HG02840 (cell line): ENCODE measurements around the gene KIAA0319L.
A peak's percentile ranks its signal among the peaks of the same experiment; 100 is the strongest.
"Not testable (repeated sequence)": the region's sequence is repeated elsewhere in the genome, so short reads cannot be mapped to it uniquely, and the experiment has no call there.

ENCODE experiments used
- ATAC-seq: cut with Tn5 transposase; IDR thresholded peaks from one replicate; pipeline ENCODE4 v1.9.1; 2021; ENCODE audit warnings: mild to moderate bottlenecking, moderate library complexity, moderate number of reproducible peaks; ENCODE audit not compliant: unreplicated experiment, low FRiP score

KIAA0319L gene

DNA sequence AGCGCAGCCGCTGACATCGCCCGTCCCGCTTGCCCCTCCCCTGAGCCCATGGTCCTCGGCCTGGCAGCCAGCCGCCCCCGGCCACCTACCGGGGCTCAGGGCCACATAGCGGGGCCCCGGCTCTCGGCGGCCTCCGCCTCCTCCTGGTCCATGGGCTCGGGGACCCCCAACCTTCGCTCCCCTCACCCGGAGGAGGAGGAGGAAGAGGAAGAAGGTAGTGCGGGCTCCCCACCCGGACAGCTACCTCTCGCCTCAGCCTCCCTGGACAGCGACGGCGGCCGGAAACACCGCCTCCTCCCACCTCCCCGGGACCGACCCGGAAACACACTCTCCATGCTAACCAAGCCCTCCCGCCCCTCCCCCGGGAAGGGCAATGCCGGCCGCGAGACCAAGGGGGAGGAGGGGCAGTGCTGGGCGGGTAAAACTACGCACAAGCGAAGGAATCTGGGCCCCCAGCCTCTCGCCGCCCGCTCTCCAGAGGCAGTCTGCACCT lies at the start of gene KIAA0319L:
KIAA0319L (minus strand) TSS at position 286 of the 493 bp plus-strand sequence. CDS start 2,912 bp downstream, outside the sequence.
- peak; percentile 76 for ATAC-seq

DNA sequence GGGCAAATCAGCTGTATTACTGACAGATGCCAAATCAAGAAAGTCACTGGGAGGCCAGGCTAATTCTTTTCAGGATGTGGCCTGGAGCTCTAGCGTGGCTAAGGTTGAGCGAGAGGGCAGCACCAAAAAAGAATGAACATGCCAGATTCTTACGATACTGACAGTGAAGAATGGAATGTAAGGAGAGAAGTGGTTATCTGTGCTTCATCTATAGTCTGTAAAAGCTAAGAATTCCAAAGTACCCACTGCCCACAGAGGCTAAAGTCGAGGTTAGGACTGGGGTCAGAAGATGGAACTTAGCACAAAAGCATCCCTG lies 48.6 kb upstream of the KIAA0319L start:
- ATAC-seq = no peak

DNA sequence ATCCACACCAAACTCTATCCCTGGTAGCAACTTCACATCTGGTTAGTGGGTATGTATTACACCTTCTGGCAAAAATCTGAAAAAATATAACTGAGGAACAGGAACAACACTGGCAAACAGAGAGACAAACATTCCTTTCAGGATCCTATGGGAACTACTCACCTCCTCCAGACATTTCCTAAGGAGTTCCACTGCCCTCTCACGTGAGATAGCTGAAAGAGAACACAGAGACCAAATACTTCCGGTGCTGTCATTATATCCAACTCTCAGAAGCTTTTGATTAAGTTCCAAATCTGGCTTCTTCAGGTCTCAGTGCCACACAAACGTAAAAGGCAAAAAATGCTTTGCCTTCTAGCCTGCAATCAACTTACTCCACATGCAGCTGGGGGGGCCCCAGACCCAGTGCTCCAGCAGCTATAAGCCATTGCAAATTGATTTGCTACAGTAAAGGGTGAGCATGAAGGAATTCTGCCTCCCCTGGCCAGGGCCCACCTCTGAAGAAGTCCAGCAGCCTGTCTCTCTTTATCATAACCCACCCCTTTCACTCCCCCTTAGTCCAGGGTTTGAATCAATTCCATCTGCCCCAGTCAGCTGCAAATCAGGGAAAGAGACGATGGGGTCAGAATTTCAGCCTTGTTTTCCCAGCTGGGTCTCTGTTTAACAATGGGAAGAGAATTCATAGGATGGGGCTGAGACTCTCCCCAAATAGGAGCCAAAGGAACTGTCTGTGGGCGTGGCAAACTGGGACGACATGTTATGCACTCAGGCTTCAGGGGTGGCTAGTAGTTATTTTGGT lies 48.1 kb upstream of the KIAA0319L start:
- ATAC-seq = no peak

DNA sequence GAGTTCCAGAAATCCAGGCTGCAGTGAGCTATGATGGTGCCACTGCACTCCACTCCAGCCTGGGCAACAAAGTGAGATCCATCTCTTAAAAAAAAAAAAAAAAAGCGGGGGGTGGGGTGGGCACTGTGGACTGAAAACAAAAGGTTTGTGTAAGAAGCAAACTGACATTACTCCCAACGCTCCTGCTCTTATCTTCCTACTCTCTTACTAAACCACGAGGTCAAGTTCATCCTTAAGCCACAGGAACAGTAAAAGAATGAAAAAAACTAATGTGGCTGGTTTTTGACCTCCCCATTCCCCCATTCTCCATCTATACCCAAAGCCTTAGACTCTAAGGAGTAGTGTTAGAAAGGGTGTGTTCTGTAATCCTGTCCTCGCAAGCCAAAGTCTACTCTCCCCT lies 46.7 kb upstream of the KIAA0319L start:
- no peak for ATAC-seq

DNA sequence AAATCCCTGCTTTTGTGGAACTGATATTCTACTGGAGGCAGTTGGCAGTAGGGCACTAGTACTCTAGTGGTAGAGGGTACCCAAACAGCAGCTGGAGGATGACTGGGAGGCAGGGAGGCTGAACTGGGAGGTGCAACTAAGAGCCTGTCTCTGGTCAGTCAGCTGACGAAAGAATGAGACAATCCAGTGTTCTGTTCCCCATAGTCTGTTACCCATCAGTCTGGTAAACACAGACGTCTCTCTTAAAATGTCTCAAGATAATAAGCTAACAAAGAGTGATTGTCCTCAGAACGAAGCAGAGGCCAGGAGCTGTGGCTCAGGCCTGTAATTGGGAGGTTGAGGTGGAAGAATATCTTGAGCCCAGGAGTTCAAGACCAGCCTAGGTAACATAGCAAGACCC lies 46.3 kb upstream of the KIAA0319L start:
- ATAC-seq = no peak

DNA sequence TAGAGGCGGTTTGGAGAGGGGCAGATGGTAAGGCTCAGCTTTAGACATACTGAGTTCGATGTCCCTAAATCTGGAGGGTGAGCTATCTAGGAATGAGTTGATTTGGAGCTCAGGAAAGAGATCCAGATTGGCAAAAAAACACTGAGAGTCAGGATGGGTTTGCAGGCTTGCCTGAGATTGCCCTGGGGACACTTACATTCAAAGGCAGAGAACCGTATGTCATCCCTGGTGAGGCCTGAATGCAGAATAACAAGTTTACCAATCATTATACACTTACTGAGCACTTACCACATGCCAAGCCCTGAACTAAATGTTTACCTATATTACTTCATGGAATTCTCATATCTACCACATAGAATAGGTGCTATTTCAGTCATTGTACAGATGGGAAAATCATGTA lies 43.4 kb upstream of the KIAA0319L start:
- ATAC-seq = no peak

DNA sequence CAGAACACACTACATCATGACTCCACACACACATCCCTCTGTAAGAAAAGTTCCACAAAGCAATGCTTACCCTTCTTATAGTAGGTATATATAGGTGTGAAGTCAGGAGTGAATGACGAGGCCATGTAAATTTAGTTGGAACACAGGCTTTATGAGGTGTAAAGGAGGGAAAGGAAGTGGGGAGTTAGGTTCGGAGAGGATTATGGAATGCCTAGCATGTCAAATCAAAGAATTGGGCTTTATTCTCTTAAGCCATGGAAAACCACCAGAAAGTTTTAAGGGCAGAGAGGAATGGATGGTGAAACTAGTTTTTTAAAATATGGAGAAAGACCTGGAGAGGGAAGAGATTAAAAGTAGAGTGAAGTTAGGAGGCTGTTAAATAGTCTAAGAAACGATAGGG lies 42.2 kb upstream of the KIAA0319L start:
- no peak for ATAC-seq

DNA sequence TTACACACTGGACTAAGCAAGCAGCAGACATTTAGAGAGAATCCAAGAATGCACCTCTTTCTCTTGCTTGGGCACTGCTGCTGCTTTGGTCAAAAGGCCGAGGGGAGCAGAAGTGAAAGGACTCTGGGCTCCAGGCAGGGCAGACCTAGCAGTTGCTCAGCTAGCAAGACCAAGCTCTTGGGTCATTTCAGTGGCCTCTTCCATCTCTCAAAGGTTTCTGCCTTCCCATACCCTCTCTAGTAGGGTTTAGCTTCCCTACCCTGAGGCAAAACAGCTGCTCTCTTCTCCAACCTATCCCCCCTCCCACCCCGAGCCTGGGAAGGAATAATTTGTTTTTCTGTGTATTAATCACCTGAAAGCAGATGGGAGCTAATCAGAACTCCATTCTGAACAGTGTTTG lies 41.7 kb upstream of the KIAA0319L start:
- no peak for ATAC-seq

DNA sequence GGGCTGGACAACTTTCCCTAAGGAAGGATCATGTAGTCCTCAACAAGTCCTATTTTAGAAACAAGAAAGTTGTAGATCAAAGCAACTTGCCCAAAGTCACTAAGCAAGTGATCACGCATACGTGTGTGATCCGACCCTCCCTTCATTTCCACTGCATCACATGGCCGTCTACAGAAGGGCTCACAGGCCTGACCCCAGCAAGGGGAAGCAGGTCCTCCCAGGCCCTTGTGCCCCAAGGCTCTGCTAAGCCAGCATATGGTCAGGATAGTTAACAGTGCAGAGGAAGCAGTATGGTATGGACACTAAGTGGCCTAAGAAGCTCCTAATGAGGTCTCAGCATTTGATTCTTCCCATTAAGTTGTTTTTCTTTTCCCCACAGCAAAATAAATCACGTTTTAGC lies 40.7 kb upstream of the KIAA0319L start:
- ATAC-seq = no peak

DNA sequence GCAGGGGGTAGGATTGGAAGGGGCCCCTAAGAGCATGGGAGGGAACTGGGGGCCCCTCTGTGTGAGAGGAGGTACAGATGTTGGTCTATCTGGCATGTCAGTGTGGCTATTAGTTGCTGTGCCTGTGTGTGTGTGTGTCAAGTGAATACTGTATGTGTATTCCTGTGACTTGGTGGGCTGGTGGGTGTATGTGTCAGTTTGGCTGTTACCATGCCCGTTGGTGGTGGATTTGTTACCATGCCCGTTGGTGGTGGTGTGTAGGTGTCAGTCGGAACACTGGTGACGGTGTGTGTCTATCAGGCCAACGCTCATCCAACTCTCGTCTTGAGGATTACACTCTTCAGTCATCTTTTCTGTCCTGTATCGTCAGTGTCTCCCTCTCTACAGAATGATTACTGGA lies 38.5 kb upstream of the KIAA0319L start:
- ATAC-seq = no peak

DNA sequence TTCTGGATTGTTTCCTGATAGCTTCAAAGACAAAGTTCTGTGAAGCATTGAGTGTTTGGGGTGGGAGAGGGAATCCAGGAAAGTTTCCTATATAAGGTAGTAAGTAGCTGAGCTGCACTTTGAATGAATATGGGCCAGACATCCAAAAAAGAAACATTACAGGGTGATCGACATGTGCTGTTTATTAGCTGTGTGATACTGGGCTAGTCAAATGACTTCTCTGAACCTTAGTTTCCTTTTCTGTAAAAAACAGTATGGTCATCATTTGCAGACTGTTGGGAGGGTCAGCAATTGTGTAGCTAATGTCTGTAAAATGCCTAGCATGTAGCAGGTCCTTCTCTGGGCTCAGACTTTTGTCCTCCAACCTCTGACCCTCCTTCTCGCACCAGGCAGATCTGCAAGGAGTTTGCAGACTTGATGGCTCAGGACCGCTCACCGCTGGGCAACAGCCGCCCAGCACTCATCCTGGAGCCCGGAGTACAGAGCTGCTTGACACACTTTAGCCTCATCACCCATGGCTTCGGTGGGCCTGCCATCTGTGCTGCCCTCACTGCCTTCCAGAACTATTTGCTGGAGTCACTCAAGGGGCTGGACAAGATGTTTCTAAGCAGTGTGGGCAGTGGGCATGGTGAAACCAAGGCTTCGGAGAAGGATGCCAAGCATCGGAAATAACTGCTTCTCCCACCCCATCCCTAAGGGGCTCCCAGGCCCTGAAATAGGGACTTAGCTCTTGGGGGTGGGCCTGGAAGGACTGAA lies 37.0 kb upstream of the KIAA0319L start:
- ATAC-seq = no peak

DNA sequence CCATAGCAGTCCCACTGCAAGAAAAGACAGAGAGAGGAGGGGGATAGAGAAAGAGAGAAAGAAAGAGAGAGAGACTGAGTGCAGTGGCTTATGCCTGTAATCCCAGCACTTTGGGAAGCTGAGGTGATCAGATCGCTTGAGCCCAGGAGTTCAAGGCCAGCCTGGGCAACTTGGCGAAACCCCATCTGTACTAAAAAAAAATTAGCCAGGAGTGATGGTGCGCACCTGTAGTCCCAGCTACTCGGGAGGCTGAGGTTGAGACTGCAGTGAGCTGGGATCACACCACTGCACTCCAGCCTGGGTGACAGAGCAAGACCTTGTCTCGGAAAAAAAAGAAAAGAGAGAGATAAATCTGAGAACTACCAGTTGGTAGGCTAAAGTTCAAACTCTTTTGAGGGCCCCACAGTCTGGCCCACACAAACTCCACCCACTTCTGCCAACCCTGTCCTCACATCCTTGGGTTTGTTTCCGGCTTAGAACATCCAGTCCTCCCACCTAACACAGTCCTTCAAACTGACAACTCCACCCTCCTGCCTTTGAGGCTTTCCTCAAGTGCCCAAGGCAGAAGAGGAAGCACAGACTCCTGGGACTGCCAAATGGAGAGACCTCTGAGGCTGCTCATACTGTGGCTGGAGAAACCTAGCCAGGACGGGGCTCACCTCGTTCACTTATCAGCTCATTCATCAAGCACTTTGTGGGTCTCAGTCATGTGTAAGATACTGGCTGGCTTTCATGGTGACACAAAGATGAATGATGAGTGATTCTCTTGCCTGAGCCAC lies 36.0 kb upstream of the KIAA0319L start:
- ATAC-seq = no peak

DNA sequence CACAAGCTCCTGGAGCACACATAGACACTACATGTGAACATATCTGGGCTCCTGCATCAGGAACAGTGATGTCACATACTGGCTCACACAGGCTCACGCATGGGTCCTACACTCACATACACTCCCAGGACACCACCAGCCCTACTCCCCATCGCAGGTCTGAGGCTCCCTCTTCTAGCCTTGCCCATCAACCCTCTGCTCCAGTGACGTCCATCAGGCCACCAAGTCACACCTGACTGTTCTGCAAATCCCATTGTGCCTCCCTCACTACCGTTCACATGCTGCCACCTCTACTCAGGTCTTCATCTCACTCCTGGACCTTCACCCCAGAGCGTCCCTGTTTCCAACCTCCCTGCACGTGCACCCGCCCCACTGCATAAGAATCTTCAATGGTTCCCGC lies 34.0 kb upstream of the KIAA0319L start:
- no peak for ATAC-seq

DNA sequence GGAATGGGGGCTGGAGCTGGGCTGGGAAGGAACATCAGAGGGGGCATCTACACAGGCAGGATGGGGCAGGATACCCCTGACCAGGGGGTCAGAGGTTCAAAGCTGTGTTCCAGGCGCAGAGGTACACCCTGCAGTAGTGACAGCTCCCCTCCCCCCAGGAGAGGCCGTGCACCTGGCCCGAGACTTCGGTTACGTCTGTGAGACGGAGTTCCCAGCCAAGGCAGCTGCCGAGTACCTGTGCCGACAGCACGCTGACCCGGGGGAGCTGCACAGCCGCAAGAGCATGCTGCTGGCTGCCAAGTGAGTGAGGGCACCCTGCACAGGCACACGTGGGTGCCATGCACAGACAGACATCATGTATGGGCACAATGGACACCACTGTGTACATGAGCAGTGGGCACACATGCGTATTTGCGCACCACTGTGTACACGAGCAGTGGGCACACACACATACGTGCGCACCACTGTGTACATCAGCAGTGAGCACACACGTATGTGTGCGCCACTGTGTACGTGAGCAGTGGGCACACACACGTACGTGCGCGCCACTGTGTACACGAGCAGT lies 33.4 kb upstream of the KIAA0319L start:
- ATAC-seq = no peak

DNA sequence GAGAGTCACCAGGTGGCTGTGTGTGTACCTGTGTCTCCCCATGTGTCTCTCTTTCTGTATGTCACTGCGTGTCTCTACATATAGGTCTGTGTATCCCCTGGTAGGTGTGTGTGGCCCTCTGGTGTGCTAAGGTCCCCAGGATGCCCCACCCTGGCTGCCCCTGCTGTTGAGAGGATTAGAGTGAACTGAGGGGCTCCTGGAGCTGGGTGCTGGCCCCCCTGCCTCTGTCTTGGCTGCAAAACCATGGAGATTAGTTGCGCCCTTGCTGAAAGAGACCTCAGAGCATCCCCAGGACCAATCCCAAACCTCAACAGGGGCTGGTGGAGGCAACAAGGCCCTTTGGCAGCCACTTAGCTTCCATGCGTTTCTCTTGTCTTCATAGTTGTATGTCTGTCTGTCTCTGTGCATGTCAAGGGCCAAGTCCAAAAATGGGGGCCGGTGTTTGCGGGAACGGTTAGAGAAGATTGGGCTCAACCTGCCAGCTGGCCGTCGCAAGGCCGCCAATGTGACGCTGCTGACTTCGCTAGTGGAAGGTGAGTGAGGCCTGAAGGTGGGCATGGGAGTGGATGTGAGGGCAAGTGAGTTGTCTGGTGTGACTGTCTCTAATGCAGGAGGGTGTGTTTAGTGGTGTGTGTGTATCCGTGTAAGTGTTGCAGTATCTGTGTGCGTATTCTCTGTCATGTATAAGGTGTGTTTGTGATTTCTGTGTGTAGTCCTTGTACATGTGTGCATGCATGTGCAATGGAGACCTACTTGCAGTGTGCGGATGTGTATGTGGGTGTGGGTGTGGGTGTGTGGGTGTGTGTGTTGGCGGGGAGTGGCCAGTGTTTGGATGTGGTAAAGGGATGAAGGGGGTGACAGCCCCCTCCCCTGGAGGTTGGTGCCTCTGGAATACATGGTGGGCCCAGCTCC lies 32.6 kb upstream of the KIAA0319L start:
- no peak for ATAC-seq

DNA sequence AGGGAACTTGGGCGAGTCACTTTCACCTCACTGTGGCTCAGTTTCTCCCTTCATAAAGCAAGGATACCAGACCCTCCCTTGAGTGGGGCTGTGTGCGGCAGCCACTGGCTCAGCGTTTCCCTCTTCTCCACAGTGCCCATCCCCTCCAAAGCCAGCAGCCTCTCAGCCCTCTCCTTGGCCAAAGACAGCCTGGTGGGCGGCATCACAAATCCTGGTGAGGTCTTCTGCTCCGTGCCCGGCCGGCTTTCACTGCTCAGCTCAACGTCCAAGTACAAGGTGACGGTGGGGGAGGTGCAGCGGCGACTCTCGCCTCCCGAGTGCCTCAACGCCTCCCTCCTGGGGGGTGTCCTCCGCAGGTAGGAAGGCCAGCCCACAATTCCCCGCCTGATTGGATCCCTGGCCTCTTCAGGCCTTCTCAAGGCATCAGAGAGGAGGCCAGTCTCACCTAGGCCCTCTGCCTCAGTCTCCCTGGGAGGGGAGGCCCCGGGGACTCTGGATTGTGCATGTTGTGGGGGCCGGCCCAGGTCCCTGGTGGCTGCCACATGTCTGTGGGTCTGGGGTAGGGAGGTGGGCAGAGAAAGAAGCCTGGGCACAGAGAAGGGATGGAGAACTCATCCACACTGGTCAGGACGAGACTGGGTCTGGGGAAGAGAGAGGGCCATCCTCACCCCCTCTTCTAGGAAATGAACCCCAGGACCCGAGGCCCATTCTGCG lies 31.2 kb upstream of the KIAA0319L start:
- ATAC-seq = no peak

DNA sequence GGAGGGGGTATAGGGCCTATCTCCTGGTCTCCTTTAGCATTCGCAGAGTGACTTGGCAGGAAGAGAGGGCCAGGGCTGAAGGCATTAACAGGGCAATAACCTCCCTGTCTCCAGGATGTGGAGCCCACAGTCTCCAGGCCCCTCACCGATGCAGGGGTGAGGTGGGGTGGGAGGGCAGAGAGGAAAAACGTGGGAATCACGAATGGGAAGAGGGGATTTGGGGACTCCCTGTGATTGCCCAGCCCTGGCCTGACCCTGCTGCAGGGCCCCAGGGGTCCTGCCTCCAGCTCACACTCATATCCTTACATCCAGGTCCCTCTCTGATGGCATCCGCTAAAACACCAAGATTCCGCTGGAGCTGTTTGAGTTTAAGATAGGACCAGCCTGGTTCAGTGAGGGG lies 30.5 kb upstream of the KIAA0319L start:
- no peak for ATAC-seq

DNA sequence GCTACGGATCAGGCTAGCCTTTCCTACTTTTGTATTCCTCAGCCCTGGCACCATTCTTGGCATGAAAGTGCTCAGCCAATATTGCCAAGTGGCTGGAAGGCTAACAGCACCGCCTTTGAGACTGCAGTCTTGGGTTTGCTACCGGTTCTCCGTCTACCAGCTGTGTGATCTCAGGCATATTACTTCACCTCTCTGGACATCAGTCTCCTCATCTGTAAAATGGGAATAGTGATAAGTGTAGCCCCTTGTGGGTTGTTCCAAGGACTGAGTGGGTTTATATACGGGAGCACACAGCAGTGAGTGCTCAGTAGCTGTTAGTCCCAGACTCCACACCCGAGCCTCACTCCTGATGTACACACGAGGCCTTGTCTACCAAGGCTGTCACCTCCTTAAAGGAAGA lies 29.6 kb upstream of the KIAA0319L start:
- ATAC-seq = no peak

DNA sequence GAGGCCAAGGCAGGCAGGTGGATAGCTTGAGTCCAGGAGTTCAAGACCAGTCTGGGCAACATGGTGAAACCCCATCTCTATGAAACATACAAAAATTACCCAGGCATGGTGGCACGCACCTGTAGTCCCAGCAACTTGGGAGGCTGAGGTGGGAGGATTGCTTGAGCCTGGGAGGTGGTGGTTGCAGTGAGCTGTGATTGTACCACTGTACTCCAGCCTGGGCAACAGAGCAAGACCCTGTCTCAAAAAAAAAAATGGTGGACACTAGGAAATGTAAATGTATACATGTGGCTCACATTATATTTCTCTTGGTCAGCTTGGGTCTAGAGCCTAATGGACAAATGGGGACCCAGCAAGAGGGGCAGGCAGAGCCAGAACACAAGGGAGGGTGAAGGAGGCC lies 28.6 kb upstream of the KIAA0319L start:
- ATAC-seq = not testable (repeated sequence)
